ENCODE measurements around the gene SLC16A7.

Gene SLC16A7

GRCh38 chr12:59827767-59828166, 231.9 kb downstream of the SLC16A7 start:
- Histone ChIP-seq H3K4me3 (ENCODE audit: low read depth in 1 of 2, low read length in 2 of 2) (no peak overlapping the region), H3K4me2 (ENCODE audit: insufficient read depth, low read length) (no peak overlapping the region), H3K9me3 (ENCODE audit: insufficient read depth, low read length, severe bottlenecking) (no peaks in the 10 kb centered on the region), H3K36me3 (ENCODE audit: insufficient read depth, low read length) (no peaks in the 10 kb centered on the region), H3K9ac (ENCODE audit: low read depth, low read length) (no peak overlapping the region), H3K79me2 (ENCODE audit: insufficient read depth, low read length) (no peaks in the 10 kb centered on the region), H3K27ac (ENCODE audit: low read length) (no peak overlapping the region), H3K4me1 (ENCODE audit: insufficient read depth, low read length) (no peaks in the 10 kb centered on the region), H4K20me1 (ENCODE audit: insufficient read depth, low read length) (no peaks in the 10 kb centered on the region), H2AFZ (ENCODE audit: low read depth, low read length) (no peak overlapping the region), H3K27me3 (ENCODE audit: insufficient read depth, low read length, poor library complexity) (no peaks in the 10 kb centered on the region)
- no peak for TF ChIP-seq EZH2 (IDR thresholded peaks at IDR 0.05; ENCODE audit: borderline replicate concordance, low read depth, low read length, severe bottlenecking)
- no peak for TF ChIP-seq CTCF (IDR thresholded peaks at IDR 0.05; ENCODE audit: borderline replicate concordance, extremely low read depth, low read length, poor library complexity, severe bottlenecking)
- DNase-seq (no peak), ATAC-seq (ENCODE audit: insufficient read depth, low read depth) (no peak)

- DNase-seq (no peak), ATAC-seq (ENCODE audit: insufficient read depth, low read depth) (no peak)
- Histone ChIP-seq H3K4me2 (ENCODE audit: insufficient read depth, low read length) (no peak overlapping the region), H3K27ac (ENCODE audit: low read length) (no peak overlapping the region), H3K4me3 (ENCODE audit: low read depth in 1 of 2, low read length in 2 of 2) (no peak overlapping the region), H2AFZ (ENCODE audit: low read depth, low read length) (no peak overlapping the region), H4K20me1 (ENCODE audit: insufficient read depth, low read length) (no peaks in the 10 kb centered on the region), H3K4me1 (ENCODE audit: insufficient read depth, low read length) (no peaks in the 10 kb centered on the region), H3K9me3 (ENCODE audit: insufficient read depth, low read length, severe bottlenecking) (no peaks in the 10 kb centered on the region), H3K36me3 (ENCODE audit: insufficient read depth, low read length) (no peaks in the 10 kb centered on the region), H3K79me2 (ENCODE audit: insufficient read depth, low read length) (no peaks in the 10 kb centered on the region), H3K27me3 (ENCODE audit: insufficient read depth, low read length, poor library complexity) (no peaks in the 10 kb centered on the region), H3K9ac (ENCODE audit: low read depth, low read length) (no peak overlapping the region)
- no peak for TF ChIP-seq EZH2 (IDR thresholded peaks at IDR 0.05; ENCODE audit: borderline replicate concordance, low read depth, low read length, severe bottlenecking)
Measured at GRCh38 chr12:59828521-59828920, 232.7 kb downstream of the SLC16A7 start.

- Histone ChIP-seq H3K4me3 (ENCODE audit: low read depth in 1 of 2, low read length in 2 of 2) (no peak overlapping the region), H3K9ac (ENCODE audit: low read depth, low read length) (no peak overlapping the region), H2AFZ (ENCODE audit: low read depth, low read length) (no peak overlapping the region), H3K27ac (ENCODE audit: low read length) (no peak overlapping the region), H3K27me3 (ENCODE audit: insufficient read depth, low read length, poor library complexity) (no peaks in the 10 kb centered on the region), H4K20me1 (ENCODE audit: insufficient read depth, low read length) (no peaks in the 10 kb centered on the region), H3K36me3 (ENCODE audit: insufficient read depth, low read length) (no peaks in the 10 kb centered on the region), H3K4me1 (ENCODE audit: insufficient read depth, low read length) (no peaks in the 10 kb centered on the region), H3K4me2 (ENCODE audit: insufficient read depth, low read length) (no peak overlapping the region), H3K79me2 (ENCODE audit: insufficient read depth, low read length) (no peaks in the 10 kb centered on the region), H3K9me3 (ENCODE audit: insufficient read depth, low read length, severe bottlenecking) (no peaks in the 10 kb centered on the region)
- no peak for TF ChIP-seq EZH2 (IDR thresholded peaks at IDR 0.05; ENCODE audit: borderline replicate concordance, low read depth, low read length, severe bottlenecking)
- TF ChIP-seq CTCF (IDR thresholded peaks at IDR 0.05; ENCODE audit: borderline replicate concordance, extremely low read depth, low read length, poor library complexity, severe bottlenecking), result no peak
- ATAC-seq (ENCODE audit: insufficient read depth, low read depth) (no peak), DNase-seq (no peak)
Measured at GRCh38 chr12:59833408-59833807, 237.6 kb downstream of the SLC16A7 start.

- Histone ChIP-seq H3K27ac (ENCODE audit: low read length) (no peak overlapping the region), H3K9ac (ENCODE audit: low read depth, low read length) (no peak overlapping the region), H4K20me1 (ENCODE audit: insufficient read depth, low read length) (no peaks in the 10 kb centered on the region), H3K79me2 (ENCODE audit: insufficient read depth, low read length) (no peaks in the 10 kb centered on the region), H3K27me3 (ENCODE audit: insufficient read depth, low read length, poor library complexity) (no peaks in the 10 kb centered on the region), H3K4me1 (ENCODE audit: insufficient read depth, low read length) (no peaks in the 10 kb centered on the region), H3K36me3 (ENCODE audit: insufficient read depth, low read length) (no peaks in the 10 kb centered on the region), H3K4me2 (ENCODE audit: insufficient read depth, low read length) (no peak overlapping the region), H3K4me3 (ENCODE audit: low read depth in 1 of 2, low read length in 2 of 2) (no peak overlapping the region), H2AFZ (ENCODE audit: low read depth, low read length) (no peak overlapping the region), H3K9me3 (ENCODE audit: insufficient read depth, low read length, severe bottlenecking) (no peaks in the 10 kb centered on the region)
- peak; percentile 58; the same call in 2 of the 3 replicates for ATAC-seq (ENCODE audit: insufficient read depth, low read depth)
- DNase-seq, result no peak
- no peak for TF ChIP-seq EZH2 (IDR thresholded peaks at IDR 0.05; ENCODE audit: borderline replicate concordance, low read depth, low read length, severe bottlenecking)
- peak; percentile 63 for TF ChIP-seq CTCF (IDR thresholded peaks at IDR 0.05; ENCODE audit: borderline replicate concordance, extremely low read depth, low read length, poor library complexity, severe bottlenecking)
Measured at GRCh38 chr12:59834659-59835474, 239.0 kb downstream of the SLC16A7 start.

All from DND-41 (cell line).